ENCODE results near the gene LRP1B.

LRP1B gene

GRCh38 chr2:141027221-141027620 is 1103.6 kb downstream of the LRP1B start:
- TF ChIP-seq CTCF (IDR thresholded peaks at IDR 0.05): no peak
- Histone ChIP-seq H3K4me1 (ENCODE audit: control insufficient read depth in 1 of 2, insufficient read depth in 1 of 2, low read depth in 1 of 2, low read length in 1 of 2) (no peaks in the 10 kb centered on the region), H3K36me3 (no peaks in the 10 kb centered on the region), H3K4me3 (ENCODE audit: low read depth in 1 of 2, low read length in 1 of 2) (no peak overlapping the region), H3K9me3 (no peaks in the 10 kb centered on the region), H3K27me3 (no peaks in the 10 kb centered on the region), H3K27ac (no peak overlapping the region)

- TF ChIP-seq CTCF (IDR thresholded peaks at IDR 0.05): no peak
- H3K4me3 ChIP-seq (ENCODE audit: low read depth in 1 of 2, low read length in 1 of 2): no peak overlapping the region
- no peaks in the 10 kb centered on the region for H3K9me3 ChIP-seq
- no peaks in the 10 kb centered on the region for H3K4me1 ChIP-seq (ENCODE audit: control insufficient read depth in 1 of 2, insufficient read depth in 1 of 2, low read depth in 1 of 2, low read length in 1 of 2)
- no peak overlapping the region for H3K27ac ChIP-seq
- no peaks in the 10 kb centered on the region for H3K27me3 ChIP-seq
- no peaks in the 10 kb centered on the region for H3K36me3 ChIP-seq
Measured at GRCh38 chr2:141021611-141022010, 1109.2 kb downstream of the LRP1B start.

GRCh38 chr2:141021109-141021508 is 1109.7 kb downstream of the LRP1B start:
- no peak overlapping the region for H3K4me3 ChIP-seq (ENCODE audit: low read depth in 1 of 2, low read length in 1 of 2)
- no peaks in the 10 kb centered on the region for H3K36me3 ChIP-seq
- H3K4me1 ChIP-seq (ENCODE audit: control insufficient read depth in 1 of 2, insufficient read depth in 1 of 2, low read depth in 1 of 2, low read length in 1 of 2): no peaks in the 10 kb centered on the region
- H3K9me3 ChIP-seq: no peaks in the 10 kb centered on the region
- no peak overlapping the region for H3K27ac ChIP-seq
- no peaks in the 10 kb centered on the region for H3K27me3 ChIP-seq
- no peak for TF ChIP-seq CTCF (IDR thresholded peaks at IDR 0.05)

GRCh38 chr2:141020346-141020745 is 1110.5 kb downstream of the LRP1B start:
- Histone ChIP-seq H3K27me3 (no peaks in the 10 kb centered on the region), H3K27ac (no peak overlapping the region), H3K4me1 (ENCODE audit: control insufficient read depth in 1 of 2, insufficient read depth in 1 of 2, low read depth in 1 of 2, low read length in 1 of 2) (no peaks in the 10 kb centered on the region), H3K9me3 (no peaks in the 10 kb centered on the region), H3K4me3 (ENCODE audit: low read depth in 1 of 2, low read length in 1 of 2) (no peak overlapping the region), H3K36me3 (no peaks in the 10 kb centered on the region)
- no peak for TF ChIP-seq CTCF (IDR thresholded peaks at IDR 0.05)

- H3K4me3 ChIP-seq (ENCODE audit: low read depth in 1 of 2, low read length in 1 of 2): no peak overlapping the region
- H3K36me3 ChIP-seq: no peaks in the 10 kb centered on the region
- H3K9me3 ChIP-seq: no peaks in the 10 kb centered on the region
- no peaks in the 10 kb centered on the region for H3K4me1 ChIP-seq (ENCODE audit: control insufficient read depth in 1 of 2, insufficient read depth in 1 of 2, low read depth in 1 of 2, low read length in 1 of 2)
- no peaks in the 10 kb centered on the region for H3K27me3 ChIP-seq
- no peak for TF ChIP-seq CTCF (IDR thresholded peaks at IDR 0.05)
- H3K27ac ChIP-seq: no peak overlapping the region
Measured at GRCh38 chr2:141015341-141016047, 1115.3 kb downstream of the LRP1B start.

Measured in neutrophil (primary cell).